H1 (cell line): ENCODE results near the gene TSPAN5. TPM values are rescaled to one million over a fixed set of nuclear protein-coding genes. Genes with fewer than 3 reads are reported as not detected.

Experiments
- CTCF ChIA-PET: fragments of 300-600 bp; sonication (Branson Sonifier 250); formaldehyde crosslinking; loops from one replicate; lab custom pipeline; 2021; ENCODE audit not compliant: partially characterized antibody; lab: Charles Lee
- POLR2A ChIA-PET: fragments of 300-600 bp; sonication (Branson Sonifier 250); formaldehyde crosslinking; loops from one replicate; lab custom pipeline; 2021; ENCODE audit warnings: inconsistent platforms; ENCODE audit not compliant: partially characterized antibody; lab: Charles Lee
- DNase-seq, 2 experiments: peaks; one replicate each; pipeline versions ENCODE4 v3.0.0 to v3.0.0-alpha.2; 2010 to 2022; ENCODE audit warnings: low spot score in 2 of 2, low read depth in 1 of 2, mixed read lengths in 1 of 2
- FAIRE-seq: peaks from 2 replicates; lab custom pipeline; 2011; peaks lifted over from hg19 to GRCh38; lab: Jason Lieb, UNC
- H2AFZ ChIP-seq: 2 replicates; pipeline ENCODE4 v1.8.1; 2012; ENCODE audit warnings: low read length, inconsistent platforms
- H2AK5ac ChIP-seq: 2 replicates; pipeline ENCODE4 v1.6.1; 2013; ENCODE audit warnings: low read depth, low read length
- H2BK120ac ChIP-seq: replicated peaks from 2 replicates; pipeline ENCODE3; 2013; ENCODE audit warnings: low read depth, low read length, inconsistent platforms
- H2BK12ac ChIP-seq: 2 replicates; pipeline ENCODE4 v1.6.1; 2013; ENCODE audit warnings: low read depth, low read length
- H2BK15ac ChIP-seq: 2 replicates; pipeline ENCODE4 v1.6.1; 2013; ENCODE audit warnings: low read length
- H2BK20ac ChIP-seq: 2 replicates; pipeline ENCODE4 v1.6.1; 2013; ENCODE audit warnings: low read length
- H2BK5ac ChIP-seq: 2 replicates; pipeline ENCODE4 v1.6.1; 2013; ENCODE audit warnings: low read depth, low read length
- H3K14ac ChIP-seq: 2 replicates; pipeline ENCODE4 v1.6.1; 2013; ENCODE audit warnings: inconsistent platforms; ENCODE audit not compliant: insufficient read length
- H3K18ac ChIP-seq: 2 replicates; pipeline ENCODE4 v1.6.1; 2013; ENCODE audit warnings: low read length; ENCODE audit errors: extremely low read depth
- H3K23ac ChIP-seq: 2 replicates; pipeline ENCODE4 v1.6.1; 2013; ENCODE audit warnings: inconsistent platforms; ENCODE audit not compliant: insufficient read length
- H3K23me2 ChIP-seq: 2 replicates; pipeline ENCODE4 v1.6.1; 2013; ENCODE audit warnings: low read depth, low read length
- H3K27ac ChIP-seq: 2 replicates; pipeline ENCODE4 v1.6.1; 2011; ENCODE audit warnings: low read depth, low read length, inconsistent platforms
- H3K27me3 ChIP-seq, 4 experiments: replicated peaks in 1 of 4; 1 replicate in 1 of 4; 2 replicates in 3 of 4; pipeline versions ENCODE4 v1.6.1 to v1.8.1; 2011 to 2013; ENCODE audit warnings: low read length in 3 of 4, mild to moderate bottlenecking in 3 of 4, inconsistent platforms in 2 of 4, mixed read lengths in 2 of 4, moderate library complexity in 1 of 4; ENCODE audit not compliant: control insufficient read depth in 3 of 4, insufficient read depth in 3 of 4; ENCODE audit errors: extremely low read depth in 1 of 4
- H3K36me3 ChIP-seq, 4 experiments: 2 replicates each; pipeline versions ENCODE4 v1.6.1 to v1.8.1; 2011 to 2013; ENCODE audit warnings: mild to moderate bottlenecking in 4 of 4, low read length in 3 of 4, moderate library complexity in 2 of 4, control low read depth in 1 of 4, inconsistent platforms in 1 of 4; ENCODE audit not compliant: insufficient read depth in 4 of 4, control insufficient read depth in 2 of 4
- H3K4ac ChIP-seq: replicated peaks from 2 replicates; pipeline ENCODE3; 2013; ENCODE audit warnings: low read length, low read depth, mixed read lengths, inconsistent platforms; ENCODE audit not compliant: insufficient read length
- H3K4me1 ChIP-seq, 4 experiments: replicated peaks in 1 of 4; 1 replicate in 1 of 4; 2 replicates in 3 of 4; pipeline versions ENCODE4 v1.6.1 to v1.8.1; 2011 to 2013; ENCODE audit warnings: low read length in 3 of 4, inconsistent platforms in 2 of 4, mixed read lengths in 1 of 4; ENCODE audit not compliant: insufficient read depth in 4 of 4, control insufficient read depth in 3 of 4
- H3K4me2 ChIP-seq, 2 experiments: 2 replicates each; pipeline versions ENCODE4 v1.6.1 to v1.8.1; 2011 to 2013; ENCODE audit warnings: low read depth in 2 of 2, low read length in 2 of 2, control low read depth in 1 of 2, inconsistent platforms in 1 of 2, mild to moderate bottlenecking in 1 of 2; ENCODE audit not compliant: insufficient read depth in 1 of 2
- H3K4me3 ChIP-seq, 4 experiments: fragments of 200-600, 300-600 bp in 1 of 4; sonication (generic), shearing (Covaris generic), sonication (Bioruptor Twin) in 1 of 4; 2 replicates each; pipeline versions ENCODE4 v1.5.1 to v1.8.1; 2011 to 2016; ENCODE audit warnings: low read length in 4 of 4, low read depth in 3 of 4, control low read depth in 2 of 4, inconsistent platforms in 2 of 4, mild to moderate bottlenecking in 2 of 4, mixed read lengths in 1 of 4, moderate library complexity in 1 of 4; ENCODE audit not compliant: insufficient read depth in 2 of 4; ENCODE audit errors: extremely low read depth in 1 of 4
- H3K56ac ChIP-seq: replicated peaks from 2 replicates; pipeline ENCODE3; 2013; ENCODE audit warnings: low read depth, mild to moderate bottlenecking, mixed read lengths, low read length, inconsistent platforms; ENCODE audit not compliant: insufficient read length
- H3K79me1 ChIP-seq: 2 replicates; pipeline ENCODE4 v1.6.1; 2013; ENCODE audit warnings: low read depth, low read length, control low read depth
- H3K79me2 ChIP-seq, 2 experiments: 2 replicates each; pipeline versions ENCODE4 v1.6.1 to v1.8.1; 2012 to 2013; ENCODE audit warnings: low read length in 2 of 2, mild to moderate bottlenecking in 2 of 2, inconsistent platforms in 1 of 2; ENCODE audit not compliant: insufficient read depth in 2 of 2, control insufficient read depth in 1 of 2
- H3K9ac ChIP-seq, 4 experiments: replicated peaks in 1 of 4; 1 replicate in 1 of 4; 2 replicates in 3 of 4; pipeline versions ENCODE4 v1.6.1 to v1.8.1; 2011 to 2013; ENCODE audit warnings: low read depth in 3 of 4, low read length in 3 of 4, control low read depth in 2 of 4, mild to moderate bottlenecking in 2 of 4, moderate library complexity in 2 of 4, inconsistent platforms in 1 of 4; ENCODE audit errors: extremely low read depth in 1 of 4
- H3K9me3 ChIP-seq, 2 experiments: 2 replicates each; pipeline versions ENCODE4 v1.6.1 to v1.8.1; 2012 to 2013; ENCODE audit warnings: mild to moderate bottlenecking in 2 of 2, moderate library complexity in 2 of 2, control low read depth in 1 of 2, inconsistent platforms in 1 of 2, low read depth in 1 of 2, low read length in 1 of 2, mixed read lengths in 1 of 2; ENCODE audit not compliant: insufficient read depth in 2 of 2
- H4K20me1 ChIP-seq, 2 experiments: replicated peaks in 1 of 2; 2 replicates each; pipeline versions ENCODE3 to v1.8.1; 2011 to 2013; ENCODE audit warnings: inconsistent platforms in 2 of 2, low read length in 2 of 2, mild to moderate bottlenecking in 1 of 2; ENCODE audit not compliant: insufficient read depth in 2 of 2, control insufficient read depth in 1 of 2
- H4K5ac ChIP-seq: 2 replicates; pipeline ENCODE4 v1.6.1; 2013; ENCODE audit warnings: low read length, low read depth, mixed read lengths, inconsistent platforms; ENCODE audit not compliant: insufficient read length
- H4K8ac ChIP-seq: 2 replicates; pipeline ENCODE4 v1.8.0; 2013; ENCODE audit warnings: mild to moderate bottlenecking, moderate library complexity, low read length, inconsistent platforms; ENCODE audit not compliant: insufficient read depth; ENCODE audit errors: extremely low read depth
- H4K91ac ChIP-seq: replicated peaks from 2 replicates; pipeline ENCODE3; 2013; ENCODE audit warnings: low read length, mixed read lengths, inconsistent platforms; ENCODE audit not compliant: insufficient read length
- ASH2L ChIP-seq: fragments of 200-600, 300-600 bp; sonication (generic); IDR thresholded peaks from one replicate; pipeline ENCODE4 v1.7.1; 2017; ENCODE audit warnings: low read length
- CBX8 ChIP-seq: fragments of 300-800, 300-1000 bp; sonication (generic); IDR thresholded peaks from 2 replicates; pipeline ENCODE4 v1.7.1; 2016; ENCODE audit warnings: low read depth, low read length, borderline replicate concordance
- CTBP2 ChIP-seq: IDR thresholded peaks from 2 replicates; pipeline ENCODE4 v1.7.0; 2011; ENCODE audit warnings: borderline replicate concordance, mild to moderate bottlenecking, moderate library complexity, mixed read lengths, low read length; ENCODE audit not compliant: insufficient read depth, insufficient read length
- KDM1A ChIP-seq: fragments of 200-600, 300-600 bp; sonication (generic); IDR thresholded peaks from 2 replicates; pipeline ENCODE4 v1.7.1; 2016; ENCODE audit warnings: mild to moderate bottlenecking, low read length, borderline replicate concordance
- RFX5 ChIP-seq: IDR thresholded peaks from 2 replicates; pipeline ENCODE4 v1.6.1; 2011; ENCODE audit warnings: low read depth, low read length, improper control_type of control experiment, borderline replicate concordance
- WGBS, 2 experiments: shearing (Covaris generic) in 1 of 2; methylation state at CpG; one replicate each; pipeline versions ENCODE4 v1.1.6 to v1.1.7; 2013 to 2015; ENCODE audit warnings: low lambda C conversion rate in 2 of 2, mixed read lengths in 2 of 2, inconsistent platforms in 1 of 2, low coverage in 1 of 2, missing lambda C conversion rate in 1 of 2; ENCODE audit not compliant: insufficient replicate concordance in 2 of 2, insufficient coverage in 1 of 2, insufficient read length in 1 of 2; ENCODE audit errors: extremely low coverage in 1 of 2, missing lambda C conversion rate in 1 of 2; 5-methylcytosine and 5-hydroxymethylcytosine counted together
- polyA plus RNA-seq, 7 experiments: library from polyadenylated mRNA; depleted of rRNA in 3 of 7; stranded (reverse) in 5 of 7; unstranded in 2 of 7; fragments of >200 nt in 5 of 7; fragments of 200-250 nt in 2 of 7; gene quantifications; 1 replicate in 5 of 7; 2 replicates in 1 of 7; 4 replicates in 1 of 7; pipeline versions ENCODE4 v1.2.1 to v1.2.3, GENCODE V29; 2011 to 2013; ENCODE audit warnings: missing spikeins in 2 of 7, mixed read lengths in 2 of 7
- total RNA-seq: library from RNA; stranded (reverse); fragmentation: NEBNext Ultra II Directional; extraction: Animal tissue kit (Norgen Biotek cat#: 25700); gene quantifications from 2 replicates; pipeline ENCODE4 v1.2.1, GENCODE V29; 2021

TSPAN5 gene
- total and polyA plus RNA-seq, 2 of the 8 experiments (the other 6 are each of a cell fraction or from before 2014, with no cell fraction given): 17.6 to 21.2 TPM

GRCh38 chr4:98501383-98501782 lies 157.0 kb downstream of the TSPAN5 start:
- Histone ChIP-seq H2BK5ac (no peak overlapping the region), H4K8ac (no peak overlapping the region), H3K27ac (no peak overlapping the region), H3K4me2 (no peak overlapping the region), H3K4ac (no peak overlapping the region), H2BK120ac (no peak overlapping the region), H3K36me3 (no peaks in the 10 kb centered on the region), H4K91ac (no peak overlapping the region), H3K14ac (no peak overlapping the region), H2BK12ac (no peak overlapping the region), H3K79me2 (no peaks in the 10 kb centered on the region), H3K23ac (no peak overlapping the region), H3K56ac (no peak overlapping the region), H2BK15ac (no peak overlapping the region), H3K27me3 (no peaks in the 10 kb centered on the region), H2AFZ (no peak overlapping the region), H3K4me3 (no peak overlapping the region), H3K4me1 (peaks cover 0 to 6% (median 2%) of the 10 kb centered on the region in 4 experiments; a peak in 4 of 7 replicates), H2AK5ac (no peak overlapping the region), H3K9ac (no peak overlapping the region), H3K23me2 (no peaks in the 10 kb centered on the region), H3K9me3 (no peaks in the 10 kb centered on the region), H2BK20ac (no peak overlapping the region), H4K5ac (no peak overlapping the region), H3K18ac (no peak overlapping the region), H4K20me1 (no peaks in the 10 kb centered on the region), H3K79me1 (no peaks in the 10 kb centered on the region; the same call in 1 of the 2 replicates)
- ChIA-PET POLR2A (no interaction called here), CTCF (interaction anchor here (0.6 to 1.8 kb wide), 2 partner anchors 17 to 139 kb away, joined by 4 to 5 read pairs; no protein-coding TSS in a partner anchor)
- TF ChIP-seq CBX8 (no peak), KDM1A (no peak), CTBP2 (no peak), ASH2L (no peak), RFX5 (no peak)
- 93% methylated on average over 3 of the region's 3 CpGs; no CpG with 5 or more reads in 1 of the 2 experiments for WGBS, 2 experiments
- no peak for DNase-seq
- FAIRE-seq: no peak
